GM06990 (cell line): Measurements from ENCODE around the gene RALY.

Experiments used
- DNase-seq: peaks from one replicate; pipeline ENCODE4 v3.0.0-alpha.2; 2011; ENCODE audit not compliant: insufficient read length; ENCODE audit errors: extremely low read depth
- H3K27me3 ChIP-seq: replicated peaks from 2 replicates; pipeline ENCODE4 v1.6.0; 2011; ENCODE audit warnings: low read length; ENCODE audit not compliant: control insufficient read depth, insufficient read depth
- H3K36me3 ChIP-seq: 2 replicates; pipeline ENCODE4 v1.5.1; 2011; ENCODE audit warnings: low read length; ENCODE audit not compliant: control insufficient read depth, insufficient read depth
- H3K4me3 ChIP-seq: replicated peaks from 2 replicates; pipeline ENCODE4 v1.5.1; 2011; ENCODE audit warnings: low read depth, mild to moderate bottlenecking, control low read depth, low read length
- CTCF ChIP-seq: IDR thresholded peaks from 2 replicates; pipeline ENCODE4 v1.5.1; 2011; ENCODE audit warnings: low read length, control low read depth, mild to moderate bottlenecking, inconsistent platforms; ENCODE audit not compliant: insufficient read depth, poor library complexity, severe bottlenecking

RALY gene

GRCh38 chr20:34017610-34018009 lies 23.9 kb downstream of the RALY start:
- Histone ChIP-seq H3K27me3 (no peaks in the 10 kb centered on the region), H3K4me3 (no peak overlapping the region), H3K36me3 (no peaks in the 10 kb centered on the region)
- no peak for TF ChIP-seq CTCF
- no peak for DNase-seq

GRCh38 chr20:34018166-34018565 lies 24.5 kb downstream of the RALY start:
- Histone ChIP-seq H3K4me3 (no peak overlapping the region), H3K27me3 (no peaks in the 10 kb centered on the region), H3K36me3 (no peaks in the 10 kb centered on the region)
- TF ChIP-seq CTCF = no peak
- no peak for DNase-seq

- peak; percentile 60 for TF ChIP-seq CTCF
- 0 out of 2 replicates have a peak, but pooled peaks cover 1% of the 10 kb centered on the region for H3K36me3 ChIP-seq
- no peaks in the 10 kb centered on the region for H3K27me3 ChIP-seq
- DNase-seq = peak; percentile 18
- H3K4me3 ChIP-seq = no peak overlapping the region
Measured at GRCh38 chr20:34022151-34022838, 28.6 kb downstream of the RALY start.

GRCh38 chr20:34022839-34023234 lies 29.1 kb downstream of the RALY start:
- H3K4me3 ChIP-seq = no peak overlapping the region
- no peak for DNase-seq
- no peak for TF ChIP-seq CTCF
- H3K36me3 ChIP-seq = 0 out of 2 replicates have a peak, but pooled peaks cover 1% of the 10 kb centered on the region
- H3K27me3 ChIP-seq = no peaks in the 10 kb centered on the region

GRCh38 chr20:34023937-34024722 lies 30.4 kb downstream of the RALY start:
- DNase-seq = no peak
- 0 out of 2 replicates have a peak, but pooled peaks cover 1% of the 10 kb centered on the region for H3K36me3 ChIP-seq
- no peaks in the 10 kb centered on the region for H3K27me3 ChIP-seq
- no peak overlapping the region for H3K4me3 ChIP-seq
- TF ChIP-seq CTCF = no peak
